Measurements from ENCODE around the gene NT5C3A.
A peak's percentile ranks its signal among the peaks of the same experiment; 100 is the strongest.

The NT5C3A gene

GRCh38 chr7:33070277-33070676 is 7.7 kb upstream of the NT5C3A start:
- no peak for DNase-seq (ENCODE audit: low read depth, low spot score)
- TF ChIP-seq, protein P1, sequence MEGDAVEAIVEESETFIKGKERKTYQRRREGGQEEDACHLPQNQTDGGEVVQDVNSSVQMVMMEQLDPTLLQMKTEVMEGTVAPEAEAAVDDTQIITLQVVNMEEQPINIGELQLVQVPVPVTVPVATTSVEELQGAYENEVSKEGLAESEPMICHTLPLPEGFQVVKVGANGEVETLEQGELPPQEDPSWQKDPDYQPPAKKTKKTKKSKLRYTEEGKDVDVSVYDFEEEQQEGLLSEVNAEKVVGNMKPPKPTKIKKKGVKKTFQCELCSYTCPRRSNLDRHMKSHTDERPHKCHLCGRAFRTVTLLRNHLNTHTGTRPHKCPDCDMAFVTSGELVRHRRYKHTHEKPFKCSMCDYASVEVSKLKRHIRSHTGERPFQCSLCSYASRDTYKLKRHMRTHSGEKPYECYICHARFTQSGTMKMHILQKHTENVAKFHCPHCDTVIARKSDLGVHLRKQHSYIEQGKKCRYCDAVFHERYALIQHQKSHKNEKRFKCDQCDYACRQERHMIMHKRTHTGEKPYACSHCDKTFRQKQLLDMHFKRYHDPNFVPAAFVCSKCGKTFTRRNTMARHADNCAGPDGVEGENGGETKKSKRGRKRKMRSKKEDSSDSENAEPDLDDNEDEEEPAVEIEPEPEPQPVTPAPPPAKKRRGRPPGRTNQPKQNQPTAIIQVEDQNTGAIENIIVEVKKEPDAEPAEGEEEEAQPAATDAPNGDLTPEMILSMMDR (IDR thresholded peaks at IDR 0.05; ENCODE audit: insufficient read depth, low read length, missing control alignments), result no peak
- POLR2A ChIA-PET, result no interaction called here
- CTCF ChIA-PET, result interaction anchor here (1.1 to 1.6 kb wide), 2 partner anchors 13 to 270 kb away, joined by 3 to 5 read pairs; no protein-coding TSS in a partner anchor
- no peak overlapping the region for H3K4me3 ChIP-seq (ENCODE audit: low read depth, low read length)

GRCh38 chr7:33067921-33068320 is 5.3 kb upstream of the NT5C3A start:
- ChIA-PET POLR2A (no interaction called here), CTCF (no interaction called here)

GRCh38 chr7:33066771-33067170 is 4.2 kb upstream of the NT5C3A start:
- POLR2A ChIA-PET, result no interaction called here
- DNase-seq (ENCODE audit: low read depth, low spot score), result no peak
- CTCF ChIA-PET, result no interaction called here
- no peak overlapping the region for H3K4me3 ChIP-seq (ENCODE audit: low read depth, low read length)
- TF ChIP-seq, protein P1 (IDR thresholded peaks at IDR 0.05; ENCODE audit: insufficient read depth, low read length, missing control alignments), result no peak

More at GRCh38 chr7:33067921-33068320, 5.3 kb upstream of the NT5C3A start:
- TF ChIP-seq, protein P1 (IDR thresholded peaks at IDR 0.05; ENCODE audit: insufficient read depth, low read length, missing control alignments), result no peak
- DNase-seq (ENCODE audit: low read depth, low spot score), result no peak
- H3K4me3 ChIP-seq (ENCODE audit: low read depth, low read length), result no peak overlapping the region

DNA sequence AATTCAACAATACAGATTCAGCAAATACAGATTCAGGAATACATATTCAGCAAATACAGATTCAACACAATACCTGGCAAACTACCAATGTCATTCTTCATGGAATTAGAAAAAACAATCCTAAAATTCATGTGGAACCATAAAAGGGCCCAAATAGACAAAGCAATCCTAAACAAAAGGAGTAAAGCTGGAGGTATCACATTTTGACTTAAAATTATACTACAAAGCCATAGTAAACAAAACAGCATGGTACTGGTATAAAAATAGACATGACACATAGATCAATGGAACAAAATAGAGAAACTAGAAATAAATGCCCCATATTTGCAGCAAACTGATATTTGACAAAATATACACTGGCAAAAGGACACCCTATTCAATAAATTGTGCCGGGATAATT is 3.4 kb upstream of the NT5C3A start:
- no peak overlapping the region for H3K4me3 ChIP-seq (ENCODE audit: low read depth, low read length)
- CTCF ChIA-PET, result interaction anchor here (1.1 kb wide), 1 partner anchor 42 kb away, joined by 6 read pairs; no protein-coding TSS in a partner anchor
- TF ChIP-seq, protein P1 (IDR thresholded peaks at IDR 0.05; ENCODE audit: insufficient read depth, low read length, missing control alignments), result no peak
- POLR2A ChIA-PET, result no interaction called here
- no peak for DNase-seq (ENCODE audit: low read depth, low spot score)

GRCh38 chr7:33062782-33063443 is 337 bp upstream of the NT5C3A start:
- H3K4me3 ChIP-seq (ENCODE audit: low read depth, low read length), result peak overlapping the region; percentile 87
- peak; percentile 58 for DNase-seq (ENCODE audit: low read depth, low spot score)
- POLR2A ChIA-PET, result interaction anchor here (0.6 to 2.3 kb wide), 10 partner anchors 10 to 259 kb away, joined by 3 to 17 read pairs (median 4); partner anchors contain the start of genes FKBP9, KBTBD2 and RP9
- TF ChIP-seq, protein P1 (IDR thresholded peaks at IDR 0.05; ENCODE audit: insufficient read depth, low read length, missing control alignments), result no peak
- CTCF ChIA-PET, result interaction anchor here (1.2 to 4.7 kb wide), 8 partner anchors 10 to 262 kb away, joined by 3 to 29 read pairs (median 6); partner anchors contain the start of gene RP9

DNA sequence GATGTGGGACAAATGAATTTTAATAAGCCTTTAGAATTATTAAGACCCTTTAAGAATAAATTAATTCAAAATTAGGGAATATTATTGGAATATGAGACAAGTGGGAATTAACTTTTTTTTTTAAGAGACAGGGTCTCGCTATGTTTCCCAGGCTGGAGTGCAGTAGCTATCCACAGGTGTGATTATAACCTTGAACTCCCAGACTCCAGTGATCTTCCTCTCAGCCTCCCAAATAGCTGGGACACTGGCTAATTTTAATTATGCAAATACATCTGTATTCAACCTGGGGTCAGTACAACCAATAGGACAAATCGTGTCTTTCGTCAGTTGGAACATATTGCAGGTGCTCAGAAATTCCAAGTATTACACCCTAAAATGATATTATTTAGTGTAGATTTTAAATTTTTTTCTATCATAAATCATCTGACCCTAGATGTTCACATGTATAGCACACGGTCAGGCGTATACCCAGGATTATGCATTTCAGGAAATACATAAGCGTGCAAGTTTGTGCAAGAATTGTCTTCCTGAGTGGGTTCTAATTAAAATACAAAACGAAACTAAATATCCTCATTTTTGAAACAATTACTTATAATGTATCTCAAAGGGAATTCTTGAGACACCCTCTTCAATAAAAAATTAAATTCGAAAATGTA is 1.2 kb downstream of the NT5C3A start:
- POLR2A ChIA-PET, result interaction anchor here (1.2 to 2.1 kb wide), 3 partner anchors 47 to 170 kb away, joined by 4 to 10 read pairs (median 8); partner anchors contain the start of genes FKBP9, KBTBD2 and RP9
- DNase-seq (ENCODE audit: low read depth, low spot score), result no peak
- CTCF ChIA-PET, result interaction anchor here (0.9 to 4.7 kb wide), 10 partner anchors 9 to 260 kb away, joined by 3 to 29 read pairs (median 4); partner anchors contain the start of gene RP9
- TF ChIP-seq, protein P1 (IDR thresholded peaks at IDR 0.05; ENCODE audit: insufficient read depth, low read length, missing control alignments), result no peak
- H3K4me3 ChIP-seq (ENCODE audit: low read depth, low read length), result peak overlapping the region; percentile 87

All from AG04449 (cell line).